Choroid plexus epithelial cell (primary cell): ENCODE measurements around the gene FAM163A.
"Not testable (repeated sequence)": the region's sequence is repeated elsewhere in the genome, so short reads cannot be mapped to it uniquely, and the experiment has no call there.

Experiments
- DNase-seq: peaks from one replicate; pipeline ENCODE4 v3.0.0-alpha.2; 2010; ENCODE audit warnings: low read depth
- H3K4me3 ChIP-seq: 2 replicates; pipeline ENCODE4 v1.5.1; 2011; ENCODE audit warnings: low read depth, mild to moderate bottlenecking, control low read depth, low read length, moderate library complexity
- TF ChIP-seq, protein P1 (sequence below): conservative IDR thresholded peaks from 2 replicates; pipeline ENCODE4 v1.5.1; 2011; ENCODE audit warnings: low read depth, mild to moderate bottlenecking, control low read depth, inconsistent platforms, low read length, moderate library complexity

Gene FAM163A

DNA sequence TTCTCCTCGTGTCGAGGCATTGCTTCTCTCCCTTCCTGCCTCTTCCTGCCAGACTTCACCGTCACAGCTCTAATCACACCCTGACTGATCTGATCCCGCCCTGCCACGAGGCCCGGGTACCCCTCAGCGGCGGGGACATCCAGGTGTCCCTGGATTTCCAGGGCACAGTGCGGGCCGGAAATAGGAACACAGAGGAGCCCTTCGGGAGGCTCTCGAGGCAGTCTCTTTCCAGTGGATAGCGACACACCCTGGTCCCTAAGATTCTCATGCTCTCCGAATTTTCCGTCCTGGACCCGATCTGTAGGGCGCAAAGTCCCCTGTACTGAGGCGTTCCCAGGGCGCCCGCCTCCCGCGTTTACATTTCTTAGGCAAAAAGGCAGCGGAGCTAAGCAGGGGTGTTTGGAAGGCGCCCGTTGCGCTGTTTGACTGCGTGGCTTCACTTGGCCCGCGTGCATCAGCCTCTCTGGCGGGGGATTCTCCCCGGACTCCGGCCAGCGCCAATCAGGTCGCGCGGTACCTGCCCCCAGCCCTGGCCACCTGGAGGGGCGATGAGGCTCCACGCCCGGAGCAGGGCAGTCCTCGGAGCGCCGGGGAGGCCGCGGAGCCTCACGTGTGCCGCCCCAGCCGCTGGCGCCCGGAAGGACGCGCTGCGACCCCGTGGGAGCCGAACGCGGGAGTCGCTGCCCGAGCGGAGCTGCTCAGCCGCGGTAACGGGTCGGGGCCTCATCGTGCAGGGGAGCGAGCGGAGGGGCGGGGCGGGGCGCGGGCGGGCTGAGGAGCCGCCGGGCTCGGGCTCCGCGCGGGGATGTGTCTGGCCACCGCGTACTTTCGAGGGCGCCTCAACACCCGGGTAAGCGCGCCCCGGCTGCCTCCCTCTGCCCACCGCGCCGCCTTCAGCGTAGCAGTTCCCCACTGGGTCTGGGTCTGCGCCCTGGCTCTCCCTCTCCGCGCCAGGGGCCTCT is at the start of gene FAM163A:
TSS of gene FAM163A (plus strand) at position 575 of the 962 bp plus-strand sequence. CDS start 69,807 bp downstream, outside the sequence.
- TF ChIP-seq, protein P1, sequence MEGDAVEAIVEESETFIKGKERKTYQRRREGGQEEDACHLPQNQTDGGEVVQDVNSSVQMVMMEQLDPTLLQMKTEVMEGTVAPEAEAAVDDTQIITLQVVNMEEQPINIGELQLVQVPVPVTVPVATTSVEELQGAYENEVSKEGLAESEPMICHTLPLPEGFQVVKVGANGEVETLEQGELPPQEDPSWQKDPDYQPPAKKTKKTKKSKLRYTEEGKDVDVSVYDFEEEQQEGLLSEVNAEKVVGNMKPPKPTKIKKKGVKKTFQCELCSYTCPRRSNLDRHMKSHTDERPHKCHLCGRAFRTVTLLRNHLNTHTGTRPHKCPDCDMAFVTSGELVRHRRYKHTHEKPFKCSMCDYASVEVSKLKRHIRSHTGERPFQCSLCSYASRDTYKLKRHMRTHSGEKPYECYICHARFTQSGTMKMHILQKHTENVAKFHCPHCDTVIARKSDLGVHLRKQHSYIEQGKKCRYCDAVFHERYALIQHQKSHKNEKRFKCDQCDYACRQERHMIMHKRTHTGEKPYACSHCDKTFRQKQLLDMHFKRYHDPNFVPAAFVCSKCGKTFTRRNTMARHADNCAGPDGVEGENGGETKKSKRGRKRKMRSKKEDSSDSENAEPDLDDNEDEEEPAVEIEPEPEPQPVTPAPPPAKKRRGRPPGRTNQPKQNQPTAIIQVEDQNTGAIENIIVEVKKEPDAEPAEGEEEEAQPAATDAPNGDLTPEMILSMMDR: no peak
- no peak within 1 kb of the TSS for H3K4me3 ChIP-seq
- no peak for DNase-seq

DNA sequence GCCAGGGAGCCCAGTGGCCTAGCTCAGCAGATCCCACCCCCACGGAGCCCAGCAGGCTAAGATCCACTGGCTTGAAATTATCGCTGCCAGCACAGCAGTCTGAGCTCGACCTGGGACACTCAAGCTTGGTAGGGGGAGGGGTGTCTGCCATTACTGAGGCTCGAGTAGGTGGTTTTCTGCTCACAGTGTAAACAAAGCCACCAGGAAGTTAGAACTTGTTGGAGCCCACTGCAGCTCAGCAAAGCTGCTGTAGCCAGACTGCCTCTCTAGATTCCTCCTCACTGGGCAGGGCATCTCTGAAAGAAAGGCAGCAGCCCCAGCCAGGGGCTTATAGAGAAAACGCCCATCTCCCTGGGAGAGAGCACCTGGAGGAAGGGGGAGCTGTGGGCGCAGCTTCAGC is 48.6 kb upstream of the FAM163A start:
- not testable (repeated sequence) for H3K4me3 ChIP-seq, DNase-seq

DNA sequence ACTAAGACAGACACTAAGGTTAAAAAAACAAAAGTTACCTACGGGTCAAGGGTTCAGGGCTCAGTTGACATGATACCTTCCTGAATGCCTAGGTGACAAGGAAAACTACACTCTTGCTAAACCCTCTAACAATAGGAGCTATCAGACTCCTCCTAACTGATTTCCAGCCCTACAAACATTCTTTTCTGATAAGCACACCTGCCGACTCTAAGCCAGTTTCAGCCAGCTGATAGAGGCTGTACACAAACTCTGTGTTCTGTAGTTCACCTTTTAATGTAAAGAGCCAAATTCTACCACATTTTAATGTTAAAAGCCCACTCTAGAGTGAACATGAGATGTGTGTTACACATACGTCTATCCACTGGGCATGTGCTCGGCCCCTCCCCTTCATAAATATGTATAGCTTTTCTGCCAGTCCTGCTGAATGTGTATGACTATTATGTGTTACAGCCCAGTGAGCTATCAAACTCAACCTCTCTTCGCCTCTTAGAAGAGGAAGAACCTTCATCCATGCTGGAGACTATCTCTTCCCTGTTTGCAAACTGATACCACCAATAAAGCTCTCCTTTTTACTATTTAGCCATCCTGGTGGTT is 40.0 kb upstream of the FAM163A start:
- no peak overlapping the region for H3K4me3 ChIP-seq
- TF ChIP-seq, protein P1: no peak
- no peak for DNase-seq

DNA sequence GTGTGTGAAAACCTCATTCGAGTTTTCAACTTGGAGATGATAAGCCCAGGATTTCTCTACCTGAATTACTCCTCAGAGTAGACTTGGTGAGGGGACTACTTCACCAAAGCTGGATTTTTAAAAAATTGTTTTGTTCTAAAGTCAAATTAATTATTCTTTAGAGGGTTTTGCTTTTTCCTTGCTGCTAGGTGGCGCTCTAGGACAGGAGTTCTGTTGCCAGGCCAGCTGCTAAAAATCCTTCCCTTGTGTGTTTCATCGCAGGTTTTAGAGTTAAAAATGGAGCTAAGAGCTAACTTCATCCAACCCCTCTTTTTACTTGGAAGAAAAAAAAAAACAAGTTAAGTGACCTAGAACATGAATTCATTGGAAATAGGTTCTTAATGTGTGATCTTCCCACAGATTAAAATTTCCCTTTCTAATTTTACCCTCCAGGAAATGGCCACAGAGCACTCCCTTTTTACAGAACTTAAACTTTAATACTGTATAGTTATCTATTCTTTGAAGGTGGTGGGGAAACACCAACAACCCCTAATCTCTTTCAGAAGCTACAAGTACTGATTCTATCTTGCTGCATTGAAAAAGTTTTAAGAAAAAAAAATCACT is 36.7 kb upstream of the FAM163A start:
- DNase-seq: peak; percentile 84
- H3K4me3 ChIP-seq: no peak overlapping the region
- TF ChIP-seq, protein P1: peak; percentile 88

DNA sequence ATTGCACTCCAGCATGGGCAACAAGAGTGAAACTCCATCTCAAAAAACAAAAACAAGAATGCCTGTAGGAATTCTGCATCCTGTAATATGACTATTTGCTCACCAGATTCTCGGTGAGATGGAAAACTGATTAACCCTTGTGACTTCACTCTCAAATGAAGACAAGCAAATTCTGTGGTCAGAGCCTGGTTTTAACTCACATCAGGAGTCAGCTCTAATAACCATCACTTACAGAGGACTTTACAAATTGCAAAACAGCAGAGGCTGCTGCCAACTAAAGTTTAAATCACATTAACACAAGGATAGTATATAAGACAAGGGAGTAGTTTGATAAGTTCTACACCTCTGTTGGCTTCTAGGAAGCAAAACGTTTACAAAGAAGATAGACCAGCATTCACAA is 35.7 kb upstream of the FAM163A start:
- no peak overlapping the region for H3K4me3 ChIP-seq
- DNase-seq: no peak
- TF ChIP-seq, protein P1: no peak

DNA sequence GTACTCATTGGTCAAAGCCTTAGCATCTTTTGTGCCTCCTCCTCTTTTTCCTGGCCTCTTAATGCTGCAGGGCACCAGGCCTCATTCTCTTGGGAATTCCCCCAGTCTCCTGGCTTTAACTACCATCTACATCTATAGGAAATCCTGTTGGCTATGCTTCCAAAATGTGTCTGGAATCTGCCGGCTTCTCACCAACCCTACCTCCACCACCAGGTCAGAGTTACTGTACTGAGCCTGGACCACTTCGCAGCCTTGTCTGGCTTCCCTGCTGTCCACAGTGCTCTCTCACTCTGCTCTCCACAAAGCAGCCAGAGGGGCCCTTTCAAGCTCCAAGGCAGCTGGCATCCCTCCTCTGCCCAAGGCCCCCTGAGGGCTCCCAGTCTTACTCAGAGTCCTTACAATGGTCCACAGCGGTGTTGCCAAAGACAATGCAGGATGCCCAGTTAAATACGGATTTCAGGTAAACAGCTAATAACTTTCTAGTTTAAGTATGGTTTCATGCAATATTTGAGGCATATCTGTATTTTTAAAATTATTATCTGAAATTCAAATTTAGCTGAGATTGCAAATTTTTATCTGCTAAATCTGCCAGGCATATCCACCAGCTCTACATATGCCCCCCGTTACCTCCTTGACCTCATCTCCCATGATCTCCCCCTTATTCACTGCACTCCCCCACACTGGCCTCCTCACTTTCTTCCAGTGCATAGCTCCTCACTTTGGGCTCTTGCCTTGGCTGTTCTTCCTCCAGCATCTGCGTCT is 34.5 kb upstream of the FAM163A start:
- DNase-seq: no peak
- TF ChIP-seq, protein P1: no peak
- H3K4me3 ChIP-seq: no peak overlapping the region
